ENCODE data around the gene SMCR8. TPM values are rescaled to one million over a fixed set of nuclear protein-coding genes. Genes with fewer than 3 reads are reported as not detected.
"Not testable (repeated sequence)": the region's sequence is repeated elsewhere in the genome, so short reads cannot be mapped to it uniquely, and the experiment has no call there.

SMCR8 gene
- total RNA-seq, 1 experiment from 2014 or later: 22.4 TPM

- H3K4me2 ChIP-seq (ENCODE audit: insufficient read depth, insufficient read length, low read length): no peak overlapping the region
- H2BK20ac ChIP-seq (ENCODE audit: low read depth, low read length, poor library complexity, severe bottlenecking): no peak overlapping the region
- H3K18ac ChIP-seq (ENCODE audit: insufficient read length, low read depth, low read length): no peak overlapping the region
- H3K4ac ChIP-seq (ENCODE audit: low read depth, low read length): no peak overlapping the region
- no peak overlapping the region for H2BK120ac ChIP-seq (ENCODE audit: low read depth, low read length, poor library complexity, severe bottlenecking)
- no peak overlapping the region for H2BK5ac ChIP-seq (ENCODE audit: insufficient read length, low read length)
- no peaks in the 10 kb centered on the region for H3K23me2 ChIP-seq (ENCODE audit: insufficient read length, low read depth, low read length, poor library complexity, severe bottlenecking)
- no peak overlapping the region for H3K9ac ChIP-seq (ENCODE audit: extremely low read depth, insufficient read length, low read length)
- H3K4me1 ChIP-seq (ENCODE audit: insufficient read depth, low read length): no peaks in the 10 kb centered on the region
- H3K27me3 Mint-ChIP-seq (ENCODE audit: low read depth): no peaks in the 10 kb centered on the region
- H3K79me1 ChIP-seq (ENCODE audit: insufficient read depth, low read depth, low read length, poor library complexity, severe bottlenecking): no peaks in the 10 kb centered on the region
- H4K5ac ChIP-seq (ENCODE audit: insufficient read length, low read depth, low read length): no peak overlapping the region
- no peak for TF ChIP-seq CTCF (conservative IDR thresholded peaks at IDR 0.05)
- WGBS (ENCODE audit: extremely low coverage, insufficient read length, low lambda C conversion rate): no CpG with 5 or more reads among the region's 15 CpGs
- H3K27ac Mint-ChIP-seq: 0 out of 7 replicates have a peak overlapping the region, but pooled peaks of 1 of the 3 experiments have one; percentile 32
- no peaks in the 10 kb centered on the region for H4K20me1 ChIP-seq (ENCODE audit: control insufficient read depth, insufficient read depth, insufficient read length)
- H3K9me3 ChIP-seq (ENCODE audit: control insufficient read depth, low read depth, low read length): no peaks in the 10 kb centered on the region
- peaks cover 56 to 97% (median 80%) of the 10 kb centered on the region in 3 experiments; a peak in 6 of 7 replicates for H3K36me3 Mint-ChIP-seq (ENCODE audit: insufficient read depth in 1 of 3, low read depth in 3 of 3)
- no peak overlapping the region for H3T11ph ChIP-seq (ENCODE audit: low read length)
- H3K4me1 Mint-ChIP-seq: no peaks in the 10 kb centered on the region
- no peak overlapping the region for H4K91ac ChIP-seq (ENCODE audit: insufficient read length, low read depth, low read length)
- no peak overlapping the region for H4K8ac ChIP-seq (replicated peaks; ENCODE audit: insufficient read length, low read depth, low read length)
- H2AK5ac ChIP-seq (ENCODE audit: insufficient read length, low read length): no peak overlapping the region
- no peak overlapping the region for H3K14ac ChIP-seq (ENCODE audit: insufficient read depth, low read length)
- no peaks in the 10 kb centered on the region for H3K9me3 Mint-ChIP-seq
- DNase-seq: no peak
- H2BK15ac ChIP-seq (ENCODE audit: low read depth, low read length): no peak overlapping the region
- H3K27me3 ChIP-seq (ENCODE audit: insufficient read depth, low read length): no peaks in the 10 kb centered on the region
- no peak overlapping the region for H3K23ac ChIP-seq (ENCODE audit: insufficient read length, low read depth, low read length)
- H3K56ac ChIP-seq (ENCODE audit: insufficient read length, low read depth, low read length): no peak overlapping the region
- H3K27ac ChIP-seq (ENCODE audit: insufficient read length, low read depth, low read length): no peak overlapping the region
- no peak overlapping the region for H3K4me3 Mint-ChIP-seq
- no peak overlapping the region for H2AFZ ChIP-seq (ENCODE audit: low read length)
- H3K79me2 ChIP-seq (ENCODE audit: insufficient read depth, low read length): no peaks in the 10 kb centered on the region
- no peak overlapping the region for H2BK12ac ChIP-seq (ENCODE audit: insufficient read length, low read depth, low read length)
Observed at GRCh38 chr17:18291718-18292540, 23.2 kb upstream of the SMCR8 start.

- H3K9me3 Mint-ChIP-seq; H3K27me3 ChIP-seq (ENCODE audit: insufficient read depth, low read length); DNase-seq; H3K23me2 ChIP-seq (ENCODE audit: insufficient read length, low read depth, low read length, poor library complexity, severe bottlenecking); H3K18ac ChIP-seq (ENCODE audit: insufficient read length, low read depth, low read length); H3K79me2 ChIP-seq (ENCODE audit: insufficient read depth, low read length); H2BK5ac ChIP-seq (ENCODE audit: insufficient read length, low read length); H3T11ph ChIP-seq (ENCODE audit: low read length); H3K4me1 Mint-ChIP-seq; H2BK15ac ChIP-seq (ENCODE audit: low read depth, low read length); H3K27ac Mint-ChIP-seq; H2AK5ac ChIP-seq (ENCODE audit: insufficient read length, low read length); H4K91ac ChIP-seq (ENCODE audit: insufficient read length, low read depth, low read length); H3K27ac ChIP-seq (ENCODE audit: insufficient read length, low read depth, low read length); H3K79me1 ChIP-seq (ENCODE audit: insufficient read depth, low read depth, low read length, poor library complexity, severe bottlenecking); H3K14ac ChIP-seq (ENCODE audit: insufficient read depth, low read length); H2BK120ac ChIP-seq (ENCODE audit: low read depth, low read length, poor library complexity, severe bottlenecking); H2AFZ ChIP-seq (ENCODE audit: low read length); H4K5ac ChIP-seq (ENCODE audit: insufficient read length, low read depth, low read length); H3K56ac ChIP-seq (ENCODE audit: insufficient read length, low read depth, low read length); H3K9me3 ChIP-seq (ENCODE audit: control insufficient read depth, low read depth, low read length); H3K4ac ChIP-seq (ENCODE audit: low read depth, low read length); H4K8ac ChIP-seq (replicated peaks; ENCODE audit: insufficient read length, low read depth, low read length); H3K23ac ChIP-seq (ENCODE audit: insufficient read length, low read depth, low read length); H3K4me2 ChIP-seq (ENCODE audit: insufficient read depth, insufficient read length, low read length); H3K4me1 ChIP-seq (ENCODE audit: insufficient read depth, low read length); H3K27me3 Mint-ChIP-seq (ENCODE audit: low read depth); H3K9ac ChIP-seq (ENCODE audit: extremely low read depth, insufficient read length, low read length); H2BK12ac ChIP-seq (ENCODE audit: insufficient read length, low read depth, low read length); H3K4me3 Mint-ChIP-seq; H2BK20ac ChIP-seq (ENCODE audit: low read depth, low read length, poor library complexity, severe bottlenecking); H4K20me1 ChIP-seq (ENCODE audit: control insufficient read depth, insufficient read depth, insufficient read length): not testable (repeated sequence)
- no CpG with 5 or more reads among the region's 30 CpGs for WGBS (ENCODE audit: extremely low coverage, insufficient read length, low lambda C conversion rate)
- peaks cover 46 to 86% (median 73%) of the 10 kb centered on the region in 3 experiments; a peak in 6 of 7 replicates for H3K36me3 Mint-ChIP-seq (ENCODE audit: insufficient read depth in 1 of 3, low read depth in 3 of 3)
Observed at GRCh38 chr17:18298061-18298460, 17.0 kb upstream of the SMCR8 start.
